Measurements from ENCODE around the gene CRCP. TPM values are rescaled to one million over a fixed set of nuclear protein-coding genes. Genes with fewer than 3 reads are reported as not detected.

CRCP gene
- total RNA-seq, 1 experiment from 2014 or later = 42.5 TPM

GRCh38 chr7:66188645-66189044 is 74.0 kb downstream of the CRCP start:
- Histone ChIP-seq H3K36me3 (ENCODE audit: insufficient read depth, low read length, poor library complexity, severe bottlenecking) (no peaks in the 10 kb centered on the region), H3K4me3 (ENCODE audit: low read depth, low read length, poor library complexity, severe bottlenecking) (no peak overlapping the region), H3K27ac (ENCODE audit: low read depth, low read length, poor library complexity, severe bottlenecking) (no peak overlapping the region), H3K27me3 (replicated peaks; ENCODE audit: insufficient read depth, low read depth, low read length, poor library complexity) (no peaks in the 10 kb centered on the region), H3K9me3 (ENCODE audit: low read depth, low read length, poor library complexity, severe bottlenecking) (peaks cover 3% of the 10 kb centered on the region), H3K4me1 (ENCODE audit: insufficient read depth, low read length, poor library complexity, severe bottlenecking) (no peaks in the 10 kb centered on the region)
- no TSS peak for BruUV-seq (replicated peaks)
- CTCF ChIA-PET = no interaction called here
- POLR2A ChIA-PET (ENCODE audit: low non-redundant PET) = no interaction called here
- no peak for TF ChIP-seq EZH2 (IDR thresholded peaks at IDR 0.05; ENCODE audit: borderline replicate concordance, low read depth, low read length, poor library complexity, severe bottlenecking)
- TF ChIP-seq, protein P1, sequence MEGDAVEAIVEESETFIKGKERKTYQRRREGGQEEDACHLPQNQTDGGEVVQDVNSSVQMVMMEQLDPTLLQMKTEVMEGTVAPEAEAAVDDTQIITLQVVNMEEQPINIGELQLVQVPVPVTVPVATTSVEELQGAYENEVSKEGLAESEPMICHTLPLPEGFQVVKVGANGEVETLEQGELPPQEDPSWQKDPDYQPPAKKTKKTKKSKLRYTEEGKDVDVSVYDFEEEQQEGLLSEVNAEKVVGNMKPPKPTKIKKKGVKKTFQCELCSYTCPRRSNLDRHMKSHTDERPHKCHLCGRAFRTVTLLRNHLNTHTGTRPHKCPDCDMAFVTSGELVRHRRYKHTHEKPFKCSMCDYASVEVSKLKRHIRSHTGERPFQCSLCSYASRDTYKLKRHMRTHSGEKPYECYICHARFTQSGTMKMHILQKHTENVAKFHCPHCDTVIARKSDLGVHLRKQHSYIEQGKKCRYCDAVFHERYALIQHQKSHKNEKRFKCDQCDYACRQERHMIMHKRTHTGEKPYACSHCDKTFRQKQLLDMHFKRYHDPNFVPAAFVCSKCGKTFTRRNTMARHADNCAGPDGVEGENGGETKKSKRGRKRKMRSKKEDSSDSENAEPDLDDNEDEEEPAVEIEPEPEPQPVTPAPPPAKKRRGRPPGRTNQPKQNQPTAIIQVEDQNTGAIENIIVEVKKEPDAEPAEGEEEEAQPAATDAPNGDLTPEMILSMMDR (conservative IDR thresholded peaks at IDR 0.05; ENCODE audit: low read depth, low read length) = no peak
- DNase-seq (ENCODE audit: low spot score) = no peak
- intact Hi-C loops (cut with micrococcal nuclease; ENCODE audit: unreplicated experiment) = no loop called here

- BruUV-seq (replicated peaks) = no TSS peak
- CTCF ChIA-PET = no interaction called here
- Histone ChIP-seq H3K27ac (ENCODE audit: low read depth, low read length, poor library complexity, severe bottlenecking) (no peak overlapping the region), H3K9me3 (ENCODE audit: low read depth, low read length, poor library complexity, severe bottlenecking) (peaks cover 3% of the 10 kb centered on the region), H3K36me3 (ENCODE audit: insufficient read depth, low read length, poor library complexity, severe bottlenecking) (no peaks in the 10 kb centered on the region), H3K4me1 (ENCODE audit: insufficient read depth, low read length, poor library complexity, severe bottlenecking) (no peaks in the 10 kb centered on the region), H3K27me3 (replicated peaks; ENCODE audit: insufficient read depth, low read depth, low read length, poor library complexity) (no peaks in the 10 kb centered on the region), H3K4me3 (ENCODE audit: low read depth, low read length, poor library complexity, severe bottlenecking) (no peak overlapping the region)
- TF ChIP-seq EZH2 (IDR thresholded peaks at IDR 0.05; ENCODE audit: borderline replicate concordance, low read depth, low read length, poor library complexity, severe bottlenecking) = no peak
- TF ChIP-seq, protein P1 (conservative IDR thresholded peaks at IDR 0.05; ENCODE audit: low read depth, low read length) = no peak
- intact Hi-C loops (cut with micrococcal nuclease; ENCODE audit: unreplicated experiment) = no loop called here
- DNase-seq (ENCODE audit: low spot score) = no peak
- POLR2A ChIA-PET (ENCODE audit: low non-redundant PET) = no interaction called here
Measured at GRCh38 chr7:66189695-66190503, 75.3 kb downstream of the CRCP start.

- ChIA-PET POLR2A (ENCODE audit: low non-redundant PET) (no interaction called here), CTCF (no interaction called here)
- intact Hi-C loops (cut with micrococcal nuclease; ENCODE audit: unreplicated experiment) = no loop called here
- H3K4me3 ChIP-seq (ENCODE audit: low read depth, low read length, poor library complexity, severe bottlenecking) = no peak overlapping the region
- no peaks in the 10 kb centered on the region for H3K36me3 ChIP-seq (ENCODE audit: insufficient read depth, low read length, poor library complexity, severe bottlenecking)
- H3K27me3 ChIP-seq (replicated peaks; ENCODE audit: insufficient read depth, low read depth, low read length, poor library complexity) = no peaks in the 10 kb centered on the region
- TF ChIP-seq, protein P1 (conservative IDR thresholded peaks at IDR 0.05; ENCODE audit: low read depth, low read length) = no peak
- TF ChIP-seq EZH2 (IDR thresholded peaks at IDR 0.05; ENCODE audit: borderline replicate concordance, low read depth, low read length, poor library complexity, severe bottlenecking) = no peak
- no peak overlapping the region for H3K27ac ChIP-seq (ENCODE audit: low read depth, low read length, poor library complexity, severe bottlenecking)
- no peak for DNase-seq (ENCODE audit: low spot score)
- H3K9me3 ChIP-seq (ENCODE audit: low read depth, low read length, poor library complexity, severe bottlenecking) = peaks cover 3% of the 10 kb centered on the region
- no TSS peak for BruUV-seq (replicated peaks)
- H3K4me1 ChIP-seq (ENCODE audit: insufficient read depth, low read length, poor library complexity, severe bottlenecking) = no peaks in the 10 kb centered on the region
Measured at GRCh38 chr7:66190504-66190857, 75.8 kb downstream of the CRCP start.

All from A673 (cell line).